Spinal cord (tissue), 10 donors: Measurements from ENCODE around the gene GRM8. TPM values are rescaled to one million over a fixed set of nuclear protein-coding genes. Genes with fewer than 3 reads are reported as not detected.

ENCODE experiments used
- DNase-seq, 6 donors: peaks; one replicate each; pipeline versions ENCODE4 v3.0.0 to v3.0.0-alpha.2; 2013 to 2015; ENCODE audit warnings: low spot score in 6 of 6, low read depth in 4 of 6
- H3K27ac ChIP-seq: one replicate; pipeline ENCODE4 v1.5.1; 2013; ENCODE audit warnings: low read depth, low read length, control low read depth
- H3K27me3 ChIP-seq: one replicate; pipeline ENCODE4 v1.6.1; 2013; ENCODE audit warnings: low read length; ENCODE audit not compliant: control insufficient read depth, insufficient read depth
- H3K36me3 ChIP-seq: one replicate; pipeline ENCODE4 v1.6.1; 2013; ENCODE audit warnings: low read length; ENCODE audit not compliant: control insufficient read depth, insufficient read depth
- H3K4me1 ChIP-seq: one replicate; pipeline ENCODE4 v1.6.1; 2013; ENCODE audit warnings: low read length; ENCODE audit not compliant: control insufficient read depth, insufficient read depth
- H3K4me3 ChIP-seq: one replicate; pipeline ENCODE4 v1.5.1; 2013; ENCODE audit warnings: low read depth, low read length, control low read depth
- H3K9me3 ChIP-seq: one replicate; pipeline ENCODE4 v1.6.1; 2013; ENCODE audit warnings: low read length; ENCODE audit not compliant: control insufficient read depth, insufficient read depth
- WGBS: methylation state at CpG from one replicate; pipeline ENCODE4 v1.1.5; 2013; ENCODE audit warnings: missing lambda C conversion rate; ENCODE audit not compliant: insufficient coverage; 5-methylcytosine and 5-hydroxymethylcytosine counted together
- polyA plus RNA-seq, 2 donors: library from polyadenylated mRNA; unstranded; fragments of 120-200 nt; gene quantifications; one replicate each; pipeline ENCODE4 v1.2.1, GENCODE V29; 2013; ENCODE audit not compliant: insufficient read length in 2 of 2
- total RNA-seq, 2 donors: library from RNA; depleted of rRNA in 1 of 2; stranded (reverse); fragments of 120-200 nt in 1 of 2; fragments of >200 nt in 1 of 2; gene quantifications; one replicate each; pipeline versions ENCODE4 v1.2.3 to v1.2.4, GENCODE V29; 2013 to 2014
- donor health status: healthy.

GRM8 gene
- total and polyA plus RNA-seq, 4 donors, result 15.6 to 26.1 (median 20.7) TPM

DNA sequence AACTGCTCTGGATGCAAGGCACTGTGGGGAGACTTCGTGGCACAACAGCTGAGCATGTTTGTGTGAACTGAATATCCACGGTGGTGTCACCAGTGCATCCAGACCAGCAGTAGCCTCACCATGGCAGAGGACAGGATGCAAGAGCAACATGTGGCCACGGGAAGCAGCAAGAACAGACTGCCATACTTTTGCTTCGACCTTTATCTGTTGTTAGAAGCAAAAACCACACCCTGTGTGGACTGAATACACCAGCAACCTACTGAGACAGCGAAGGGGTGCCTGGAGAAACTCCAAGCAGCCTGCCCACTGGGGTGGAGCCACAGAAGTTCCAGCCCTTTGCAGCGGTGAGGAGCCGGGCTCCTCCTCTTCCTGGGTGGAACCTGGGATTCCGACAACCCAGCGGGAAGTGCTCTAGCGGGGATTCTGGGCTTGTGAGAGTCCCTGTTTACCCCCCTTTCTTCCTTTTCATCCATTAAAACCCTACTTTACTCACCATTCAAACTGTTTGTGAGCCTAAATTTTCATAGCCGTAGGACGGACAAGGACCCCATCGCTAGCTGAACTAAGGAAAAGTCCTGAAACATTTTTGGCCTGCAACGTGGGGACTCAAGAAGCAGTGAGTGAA is 584.9 kb downstream of the GRM8 start:
- DNase-seq, result no peak
- Histone ChIP-seq H3K4me3 (no peak overlapping the region), H3K4me1 (no peaks in the 10 kb centered on the region), H3K9me3 (no peaks in the 10 kb centered on the region), H3K27me3 (no peaks in the 10 kb centered on the region), H3K36me3 (no peaks in the 10 kb centered on the region), H3K27ac (no peak overlapping the region)
- WGBS, result 95% methylated on average over 14 of the region's 14 CpGs

GRCh38 chr7:126662856-126663255 is 589.9 kb downstream of the GRM8 start:
- Histone ChIP-seq H3K9me3 (no peaks in the 10 kb centered on the region), H3K27me3 (no peaks in the 10 kb centered on the region), H3K36me3 (no peaks in the 10 kb centered on the region), H3K4me3 (no peak overlapping the region), H3K4me1 (no peaks in the 10 kb centered on the region), H3K27ac (no peak overlapping the region)
- 80% methylated on average over 1 of the region's 4 CpGs for WGBS
- DNase-seq, result peak in 1 of 6 donors; percentile 75

DNA sequence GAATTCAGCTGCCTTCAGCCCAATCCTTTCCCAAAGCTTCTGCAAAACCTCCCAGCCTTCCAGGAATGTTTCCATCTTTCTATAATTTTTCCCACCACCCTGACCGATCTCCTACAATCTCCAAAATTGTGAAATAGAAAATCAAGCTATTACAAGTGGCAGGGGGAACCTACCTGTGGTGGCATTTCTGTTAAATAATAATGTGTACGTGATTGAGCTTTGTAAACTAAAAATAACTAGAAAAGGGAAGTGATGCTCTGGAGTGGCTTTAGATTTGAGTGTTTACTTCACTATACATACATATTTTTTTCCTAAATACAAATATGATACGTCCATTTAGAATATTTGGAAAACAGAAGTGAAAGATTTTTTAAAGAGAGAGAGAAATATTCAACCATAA is 593.6 kb downstream of the GRM8 start:
- no peaks in the 10 kb centered on the region for H3K36me3 ChIP-seq
- DNase-seq, result no peak
- H3K4me3 ChIP-seq, result no peak overlapping the region
- H3K9me3 ChIP-seq, result no peaks in the 10 kb centered on the region
- WGBS, result no CpG with 5 or more reads among the region's 3 CpGs
- H3K4me1 ChIP-seq, result peaks cover 3% of the 10 kb centered on the region
- H3K27me3 ChIP-seq, result no peaks in the 10 kb centered on the region
- H3K27ac ChIP-seq, result no peak overlapping the region

DNA sequence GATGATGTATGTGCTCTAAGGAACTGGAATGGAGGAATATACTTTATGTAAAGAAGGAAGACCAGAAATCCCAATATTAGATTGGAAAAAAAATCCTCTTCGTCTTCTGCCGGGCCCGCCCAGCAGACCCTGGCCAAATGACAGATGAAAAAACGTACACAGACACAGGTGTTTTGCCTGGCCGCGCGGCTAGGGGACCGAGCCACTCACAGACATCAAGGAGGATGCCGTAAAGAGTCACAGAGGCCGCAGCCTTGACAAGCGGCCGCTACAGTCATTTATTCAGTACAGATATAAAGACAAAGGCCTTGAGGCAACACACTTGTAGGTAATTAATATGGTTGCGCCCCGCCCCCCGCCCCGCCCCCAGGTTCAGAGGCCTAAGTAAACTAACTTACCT is 594.1 kb downstream of the GRM8 start:
- no peak overlapping the region for H3K4me3 ChIP-seq
- H3K9me3 ChIP-seq, result no peaks in the 10 kb centered on the region
- no peak for DNase-seq
- peaks cover 3% of the 10 kb centered on the region for H3K4me1 ChIP-seq
- no peaks in the 10 kb centered on the region for H3K36me3 ChIP-seq
- H3K27ac ChIP-seq, result no peak overlapping the region
- 88% methylated on average over 7 of the region's 16 CpGs for WGBS
- H3K27me3 ChIP-seq, result no peaks in the 10 kb centered on the region

GRCh38 chr7:126657599-126658358 is 595.0 kb downstream of the GRM8 start:
- H3K4me3 ChIP-seq, result no peak overlapping the region
- H3K27ac ChIP-seq, result no peak overlapping the region
- H3K4me1 ChIP-seq, result peaks cover 3% of the 10 kb centered on the region
- 92% methylated on average over 2 of the region's 6 CpGs for WGBS
- H3K36me3 ChIP-seq, result no peaks in the 10 kb centered on the region
- H3K9me3 ChIP-seq, result no peaks in the 10 kb centered on the region
- no peaks in the 10 kb centered on the region for H3K27me3 ChIP-seq
- no peak for DNase-seq

DNA sequence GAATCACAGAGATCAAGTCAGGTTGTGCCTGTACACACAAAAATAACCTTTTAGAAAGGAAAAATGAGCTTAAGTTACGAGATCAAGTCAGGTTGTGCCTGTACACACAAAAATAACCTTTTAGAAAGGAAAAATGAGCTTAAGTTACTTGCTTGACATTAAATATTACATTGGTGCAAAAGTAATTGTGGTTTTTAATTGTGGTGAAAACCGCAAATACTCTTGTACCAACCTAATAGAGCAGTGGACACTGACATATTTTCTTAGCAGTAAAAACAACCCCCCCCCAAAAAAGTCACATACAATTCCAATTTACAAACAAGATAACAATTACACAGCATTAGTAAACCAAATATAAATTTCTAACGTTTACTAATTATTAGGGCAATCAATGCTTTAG is 595.6 kb downstream of the GRM8 start:
- Histone ChIP-seq H3K9me3 (no peaks in the 10 kb centered on the region), H3K27ac (no peak overlapping the region), H3K36me3 (no peaks in the 10 kb centered on the region), H3K4me3 (no peak overlapping the region), H3K27me3 (no peaks in the 10 kb centered on the region), H3K4me1 (peaks cover 3% of the 10 kb centered on the region)
- no peak for DNase-seq
- no CpG with 5 or more reads among the region's 3 CpGs for WGBS

DNA sequence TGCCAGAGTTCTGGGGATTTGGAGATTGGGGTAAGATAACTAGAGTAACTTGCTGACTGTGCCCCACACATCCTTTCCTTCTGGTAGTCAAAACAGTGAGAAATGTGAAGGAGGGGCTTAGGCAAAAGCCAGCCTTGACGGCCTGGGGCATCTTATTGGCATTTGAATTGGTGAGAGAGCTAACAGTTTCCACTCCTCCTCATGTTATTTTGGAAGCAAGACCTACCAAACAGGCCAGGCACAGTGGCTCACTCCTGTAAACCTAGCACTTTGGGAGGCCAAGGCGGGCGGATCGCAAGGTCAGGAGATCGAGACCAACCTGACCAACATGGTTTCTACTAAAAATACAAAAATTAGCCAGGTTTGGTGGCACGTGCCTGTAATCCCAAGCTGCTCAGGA is 596.6 kb downstream of the GRM8 start:
- no peaks in the 10 kb centered on the region for H3K27me3 ChIP-seq
- H3K9me3 ChIP-seq, result no peaks in the 10 kb centered on the region
- no peak overlapping the region for H3K27ac ChIP-seq
- WGBS, result 83% methylated on average over 5 of the region's 6 CpGs
- H3K4me3 ChIP-seq, result no peak overlapping the region
- no peaks in the 10 kb centered on the region for H3K36me3 ChIP-seq
- H3K4me1 ChIP-seq, result peaks cover 3% of the 10 kb centered on the region
- DNase-seq, result no peak

DNA sequence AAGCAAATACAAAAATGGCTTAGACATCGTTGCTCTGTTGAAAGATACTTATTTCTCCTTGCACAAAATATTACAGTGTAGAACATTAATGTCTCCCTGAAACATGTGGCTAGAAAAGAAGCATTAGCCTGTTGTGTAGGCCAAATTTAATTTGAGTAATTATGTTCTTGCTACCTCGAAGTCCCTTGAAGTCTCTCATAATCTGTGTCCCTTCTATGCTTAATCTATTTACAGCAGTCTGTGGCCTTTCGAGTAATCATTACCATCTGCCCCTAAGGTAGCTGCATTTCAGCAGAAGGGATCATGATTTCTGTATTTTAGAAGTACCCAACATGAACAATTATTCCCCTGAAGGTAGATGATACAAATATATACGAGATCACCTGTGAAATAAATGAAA is 615.2 kb downstream of the GRM8 start:
- Histone ChIP-seq H3K4me3 (no peak overlapping the region), H3K4me1 (no peaks in the 10 kb centered on the region), H3K9me3 (no peaks in the 10 kb centered on the region), H3K36me3 (no peaks in the 10 kb centered on the region), H3K27ac (no peak overlapping the region), H3K27me3 (no peaks in the 10 kb centered on the region)
- no peak for DNase-seq
- WGBS, result no CpG with 5 or more reads among the region's 4 CpGs

DNA sequence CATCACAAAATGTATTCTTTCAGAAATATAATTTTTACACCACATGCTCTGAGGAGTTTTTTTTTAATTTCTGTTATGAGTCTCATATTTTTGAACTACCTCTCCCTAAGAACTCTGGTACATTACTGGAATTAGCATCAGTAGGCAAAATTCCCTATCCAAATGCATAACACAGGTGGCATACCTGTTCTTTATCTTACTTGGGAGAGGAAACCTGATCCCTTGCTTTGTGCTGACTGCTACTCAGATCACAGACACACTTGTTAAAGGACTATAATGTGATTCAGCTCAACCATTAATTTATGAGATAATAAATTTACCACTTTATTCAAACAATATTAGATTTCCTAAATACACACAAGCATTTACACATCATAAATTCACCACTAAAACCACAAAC is 617.2 kb downstream of the GRM8 start:
- H3K4me3 ChIP-seq, result no peak overlapping the region
- H3K27ac ChIP-seq, result no peak overlapping the region
- H3K27me3 ChIP-seq, result no peaks in the 10 kb centered on the region
- no peaks in the 10 kb centered on the region for H3K36me3 ChIP-seq
- DNase-seq, result no peak
- no peaks in the 10 kb centered on the region for H3K4me1 ChIP-seq
- H3K9me3 ChIP-seq, result no peaks in the 10 kb centered on the region

GRCh38 chr7:126608339-126608776 is 644.4 kb downstream of the GRM8 start:
- WGBS, result 55% methylated on average over 6 of the region's 7 CpGs
- Histone ChIP-seq H3K27ac (no peak overlapping the region), H3K27me3 (no peaks in the 10 kb centered on the region), H3K36me3 (no peaks in the 10 kb centered on the region), H3K4me3 (no peak overlapping the region), H3K4me1 (no peaks in the 10 kb centered on the region), H3K9me3 (no peaks in the 10 kb centered on the region)
- DNase-seq, result no peak
